HG02588 (cell line): ENCODE data around the gene PDGFRB.

Experiments used
- ATAC-seq: cut with Tn5 transposase; IDR thresholded peaks from one replicate; pipeline ENCODE4 v1.9.1; 2021; ENCODE audit warnings: mild to moderate bottlenecking, moderate library complexity; ENCODE audit not compliant: unreplicated experiment

Gene PDGFRB

GRCh38 chr5:150147670-150148069 lies 8.0 kb downstream of the PDGFRB start:
- no peak for ATAC-seq

GRCh38 chr5:150146862-150147601 lies 8.6 kb downstream of the PDGFRB start:
- ATAC-seq: no peak

- no peak for ATAC-seq
These were observed 9.4 kb downstream of the PDGFRB start for GRCh38 chr5:150146235-150146634.

GRCh38 chr5:150144879-150145278 lies 10.8 kb downstream of the PDGFRB start:
- no peak for ATAC-seq

GRCh38 chr5:150144246-150144801 lies 11.3 kb downstream of the PDGFRB start:
- no peak for ATAC-seq

GRCh38 chr5:150143350-150144245 lies 12.0 kb downstream of the PDGFRB start:
- ATAC-seq: no peak

GRCh38 chr5:150142959-150143349 lies 12.7 kb downstream of the PDGFRB start:
- no peak for ATAC-seq

- ATAC-seq: no peak
These were observed 13.3 kb downstream of the PDGFRB start for GRCh38 chr5:150142185-150142958.

GRCh38 chr5:150141544-150142184 lies 14.0 kb downstream of the PDGFRB start:
- ATAC-seq: no peak

GRCh38 chr5:150140830-150141229 lies 14.8 kb downstream of the PDGFRB start:
- no peak for ATAC-seq

GRCh38 chr5:150139334-150139733 lies 16.3 kb downstream of the PDGFRB start:
- ATAC-seq: no peak

- no peak for ATAC-seq
These were observed 16.9 kb downstream of the PDGFRB start for GRCh38 chr5:150138551-150139265.

- no peak for ATAC-seq
These were observed 17.6 kb downstream of the PDGFRB start for GRCh38 chr5:150137997-150138396.

GRCh38 chr5:150137168-150137957 lies 18.3 kb downstream of the PDGFRB start:
- ATAC-seq: no peak

GRCh38 chr5:150136305-150137167 lies 19.1 kb downstream of the PDGFRB start:
- no peak for ATAC-seq

GRCh38 chr5:150135557-150136304 lies 19.9 kb downstream of the PDGFRB start:
- ATAC-seq: no peak

- ATAC-seq: no peak
These were observed 21.5 kb downstream of the PDGFRB start for GRCh38 chr5:150134198-150134588.
